ENCODE data around the gene TAS2R1.
"Not testable (repeated sequence)": the region's sequence is repeated elsewhere in the genome, so short reads cannot be mapped to it uniquely, and the experiment has no call there.

The TAS2R1 gene

GRCh38 chr5:9621379-9621903 is 8.7 kb downstream of the TAS2R1 start:
- no peak for DNase-seq

- no peak for DNase-seq
Measured at GRCh38 chr5:9619331-9620092, 10.6 kb downstream of the TAS2R1 start.

GRCh38 chr5:9617739-9618504 is 12.2 kb downstream of the TAS2R1 start:
- no peak for DNase-seq

- no peak for DNase-seq
Measured at GRCh38 chr5:9617221-9617620, 12.9 kb downstream of the TAS2R1 start.

- DNase-seq: no peak
Measured at GRCh38 chr5:9615331-9615730, 14.8 kb downstream of the TAS2R1 start.

- DNase-seq: no peak
Measured at GRCh38 chr5:9613360-9613759, 16.8 kb downstream of the TAS2R1 start.

- DNase-seq: no peak
Measured at GRCh38 chr5:9610969-9611368, 19.2 kb downstream of the TAS2R1 start.

- no peak for DNase-seq
Measured at GRCh38 chr5:9610364-9610763, 19.8 kb downstream of the TAS2R1 start.

GRCh38 chr5:9608093-9608492 is 22.1 kb downstream of the TAS2R1 start:
- no peak for DNase-seq

GRCh38 chr5:9605041-9605838 is 24.9 kb downstream of the TAS2R1 start:
- DNase-seq: no peak

GRCh38 chr5:9604416-9604815 is 25.7 kb downstream of the TAS2R1 start:
- no peak for DNase-seq

- DNase-seq: no peak
Measured at GRCh38 chr5:9601055-9601739, 29.0 kb downstream of the TAS2R1 start.

GRCh38 chr5:9599391-9599790 is 30.8 kb downstream of the TAS2R1 start:
- no peak for DNase-seq

GRCh38 chr5:9598329-9598728 is 31.8 kb downstream of the TAS2R1 start:
- DNase-seq: not testable (repeated sequence)

GRCh38 chr5:9597322-9597721 is 32.8 kb downstream of the TAS2R1 start:
- not testable (repeated sequence) for DNase-seq

- no peak for DNase-seq
Measured at GRCh38 chr5:9596824-9597223, 33.3 kb downstream of the TAS2R1 start.

- DNase-seq: no peak
Measured at GRCh38 chr5:9596171-9596780, 33.9 kb downstream of the TAS2R1 start.

- DNase-seq: no peak
Measured at GRCh38 chr5:9594913-9595312, 35.2 kb downstream of the TAS2R1 start.

GRCh38 chr5:9589049-9589835 is 40.9 kb downstream of the TAS2R1 start:
- DNase-seq: no peak

GRCh38 chr5:9588254-9588653 is 41.9 kb downstream of the TAS2R1 start:
- no peak for DNase-seq

GRCh38 chr5:9587135-9587534 is 43.0 kb downstream of the TAS2R1 start:
- DNase-seq: no peak

Data from NCI-H510A (cell line).